Activated CD8-positive, alpha-beta T cell treated with anti-CD3 and anti-CD28 coated beads for 36 hours (primary cell): ENCODE measurements around the gene AGPAT4. TPM values are rescaled to one million over a fixed set of nuclear protein-coding genes. Genes with fewer than 3 reads are reported as not detected.
"Not testable (repeated sequence)": the region's sequence is repeated elsewhere in the genome, so short reads cannot be mapped to it uniquely, and the experiment has no call there.

Source experiments
- ATAC-seq: fragments of 200-7000 bp; cut with Tn5 transposase; one replicate; pipeline ENCODE4 v1.10.0; 2021; ENCODE audit warnings: mild to moderate bottlenecking, moderate library complexity
- CTCF ChIA-PET: fragments of 350-600 bp; sonication (Branson Sonifier 250); formaldehyde crosslinking; loops from one replicate; lab custom pipeline; 2021; ENCODE audit warnings: antibody characterized with exemption; lab: Charles Lee
- POLR2A ChIA-PET: fragments of 350-600 bp; sonication (Branson Sonifier 250); formaldehyde crosslinking; loops from one replicate; lab custom pipeline; 2021; ENCODE audit warnings: antibody characterized with exemption; lab: Charles Lee
- DNase-seq: peaks from one replicate; pipeline ENCODE4 v3.0.0-alpha.2; 2020
- H3K27ac Mint-ChIP-seq: one replicate; pipeline ENCODE4 v1.8.0; 2021; ENCODE audit warnings: mild to moderate bottlenecking, mixed read lengths
- H3K27me3 Mint-ChIP-seq: one replicate; pipeline ENCODE4 v1.8.0; 2021; ENCODE audit warnings: mixed read lengths
- H3K36me3 Mint-ChIP-seq: one replicate; pipeline ENCODE4 v1.8.0; 2021; ENCODE audit warnings: low read depth, mixed read lengths
- H3K4me1 Mint-ChIP-seq: one replicate; pipeline ENCODE4 v1.8.0; 2021; ENCODE audit warnings: low read depth, mixed read lengths
- H3K4me3 Mint-ChIP-seq: one replicate; pipeline ENCODE4 v1.8.0; 2021; ENCODE audit warnings: mild to moderate bottlenecking, moderate library complexity, mixed read lengths
- H3K9me3 Mint-ChIP-seq: one replicate; pipeline ENCODE4 v1.8.0; 2021; ENCODE audit warnings: mixed read lengths
- intact Hi-C: fragments of 100-400 bp; cut with micrococcal nuclease; formaldehyde crosslinking; loops from one replicate; pipeline ENCODE4 v1.10.0; 2022
- total RNA-seq, 2 experiments: library from RNA; stranded (reverse); gene quantifications; one replicate each; pipeline ENCODE4 v1.2.3, GENCODE V29; 2021
- TF ChIP-seq, protein P1 (sequence below): fragments of 200-600 bp; IDR thresholded peaks from one replicate; pipeline ENCODE4 v1.8.0; 2022; ENCODE audit warnings: antibody characterized with exemption, mild to moderate bottlenecking

Gene AGPAT4, protein sequence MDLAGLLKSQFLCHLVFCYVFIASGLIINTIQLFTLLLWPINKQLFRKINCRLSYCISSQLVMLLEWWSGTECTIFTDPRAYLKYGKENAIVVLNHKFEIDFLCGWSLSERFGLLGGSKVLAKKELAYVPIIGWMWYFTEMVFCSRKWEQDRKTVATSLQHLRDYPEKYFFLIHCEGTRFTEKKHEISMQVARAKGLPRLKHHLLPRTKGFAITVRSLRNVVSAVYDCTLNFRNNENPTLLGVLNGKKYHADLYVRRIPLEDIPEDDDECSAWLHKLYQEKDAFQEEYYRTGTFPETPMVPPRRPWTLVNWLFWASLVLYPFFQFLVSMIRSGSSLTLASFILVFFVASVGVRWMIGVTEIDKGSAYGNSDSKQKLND
- total RNA-seq, result 1 to 10 TPM; 3.5 to 4.7 TPM

DNA sequence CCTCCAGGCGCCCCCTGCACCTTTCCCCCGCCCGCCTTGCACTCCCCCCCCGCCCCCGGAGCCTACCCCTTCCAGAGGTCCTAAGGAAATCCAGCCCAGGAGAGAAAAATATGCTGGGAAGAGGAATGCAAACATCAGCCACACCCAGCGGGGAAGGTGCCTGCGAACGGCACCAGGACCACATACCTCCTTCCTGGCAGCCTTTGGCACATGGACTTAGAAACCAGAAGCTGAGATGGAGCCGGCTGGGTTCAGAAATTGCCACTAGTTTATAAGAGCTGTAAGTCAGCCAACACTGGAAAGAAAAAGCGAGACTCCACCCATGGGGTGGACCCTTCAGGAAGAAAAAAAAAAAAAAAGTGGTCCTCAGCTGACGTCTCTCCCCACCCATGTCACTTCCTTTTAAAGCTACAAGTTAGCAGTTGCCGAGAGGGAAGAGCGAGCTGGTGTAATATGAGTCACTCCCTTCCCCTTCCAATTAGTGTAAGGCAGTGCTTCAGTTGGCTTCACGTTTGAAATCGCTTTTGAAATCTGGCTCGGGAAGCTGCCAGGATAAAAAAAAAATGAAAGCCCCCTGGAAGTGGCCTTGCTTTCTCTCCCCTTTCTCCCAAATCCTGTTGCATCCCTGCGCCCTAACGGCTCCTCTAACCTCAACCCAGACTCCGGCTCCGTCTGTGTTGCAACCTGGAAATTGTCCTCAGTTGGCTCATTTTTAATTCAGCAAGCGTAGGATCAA lies at the start of gene AGPAT4:
Gene AGPAT4, minus strand, starts transcription at position 310 of the 736 bp plus-strand sequence. CDS start 41,848 bp downstream, outside the sequence.
- Mint-ChIP-seq H3K27me3 (peaks cover 3% of the 10 kb centered on the region), H3K36me3 (no peaks in the 10 kb centered on the region), H3K4me3 (peak within 1 kb of the TSS; percentile 82), H3K4me1 (peaks cover 19% of the 10 kb centered on the region), H3K27ac (peak within 1 kb of the TSS; percentile 90), H3K9me3 (no peaks in the 10 kb centered on the region)
- ChIA-PET CTCF (interaction anchor here (1.0 to 1.1 kb wide), 2 partner anchors 33 to 144 kb away, joined by 3 read pairs; no protein-coding TSS in a partner anchor), POLR2A (interaction anchor here (1.1 kb wide), 2 partner anchors 30 to 172 kb away, joined by 3 to 4 read pairs; no protein-coding TSS in a partner anchor)
- TF ChIP-seq, protein P1, sequence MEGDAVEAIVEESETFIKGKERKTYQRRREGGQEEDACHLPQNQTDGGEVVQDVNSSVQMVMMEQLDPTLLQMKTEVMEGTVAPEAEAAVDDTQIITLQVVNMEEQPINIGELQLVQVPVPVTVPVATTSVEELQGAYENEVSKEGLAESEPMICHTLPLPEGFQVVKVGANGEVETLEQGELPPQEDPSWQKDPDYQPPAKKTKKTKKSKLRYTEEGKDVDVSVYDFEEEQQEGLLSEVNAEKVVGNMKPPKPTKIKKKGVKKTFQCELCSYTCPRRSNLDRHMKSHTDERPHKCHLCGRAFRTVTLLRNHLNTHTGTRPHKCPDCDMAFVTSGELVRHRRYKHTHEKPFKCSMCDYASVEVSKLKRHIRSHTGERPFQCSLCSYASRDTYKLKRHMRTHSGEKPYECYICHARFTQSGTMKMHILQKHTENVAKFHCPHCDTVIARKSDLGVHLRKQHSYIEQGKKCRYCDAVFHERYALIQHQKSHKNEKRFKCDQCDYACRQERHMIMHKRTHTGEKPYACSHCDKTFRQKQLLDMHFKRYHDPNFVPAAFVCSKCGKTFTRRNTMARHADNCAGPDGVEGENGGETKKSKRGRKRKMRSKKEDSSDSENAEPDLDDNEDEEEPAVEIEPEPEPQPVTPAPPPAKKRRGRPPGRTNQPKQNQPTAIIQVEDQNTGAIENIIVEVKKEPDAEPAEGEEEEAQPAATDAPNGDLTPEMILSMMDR, result no peak
- DNase-seq (peak; percentile 74), ATAC-seq (peak; percentile 99)
- intact Hi-C loops, result no loop called here

DNA sequence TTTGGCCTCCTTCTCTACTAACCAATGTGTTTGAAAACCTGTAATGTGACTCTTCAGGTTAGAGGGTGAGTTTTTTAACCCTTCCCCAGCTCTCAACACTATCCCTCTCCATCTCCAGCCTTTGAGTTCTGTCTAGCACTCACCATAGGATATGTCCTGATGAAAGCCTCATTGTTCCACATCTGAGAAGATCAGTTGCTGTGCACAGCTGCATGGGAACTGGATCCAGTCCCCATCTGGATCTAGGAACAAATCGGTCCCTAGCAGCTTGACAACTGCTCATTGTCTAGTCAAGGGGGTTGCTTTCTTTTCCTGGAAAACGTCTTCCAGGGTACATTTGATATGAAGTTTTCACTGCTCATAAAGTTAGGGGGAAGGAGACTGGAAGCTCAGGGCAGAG lies 45.4 kb upstream of the AGPAT4 start:
- no peaks in the 10 kb centered on the region for H3K36me3 Mint-ChIP-seq
- CTCF ChIA-PET, result interaction anchor here (0.9 to 2.5 kb wide), 2 partner anchors 9 to 52 kb away, joined by 4 to 5 read pairs; no protein-coding TSS in a partner anchor

DNA sequence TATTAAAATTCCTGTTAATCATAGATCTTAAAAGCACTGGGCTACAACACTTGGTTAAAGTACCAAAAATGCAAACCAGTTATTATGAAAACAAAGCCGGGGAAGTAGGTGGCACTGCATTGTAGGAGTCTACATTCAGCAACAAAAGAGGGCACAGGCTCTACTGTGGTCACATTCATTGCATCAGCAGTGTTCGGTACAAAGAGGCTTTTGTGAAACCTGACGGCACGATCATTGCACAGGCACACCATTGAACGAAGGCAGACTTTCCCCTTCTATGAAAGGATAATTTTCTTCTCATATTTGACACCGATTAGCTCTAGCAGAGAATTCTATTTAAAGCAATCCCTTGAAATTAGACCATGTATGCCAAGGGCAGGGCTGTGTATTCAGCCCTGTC lies 44.6 kb upstream of the AGPAT4 start:
- ChIA-PET POLR2A (no interaction called here), CTCF (interaction anchor here (0.9 to 2.5 kb wide), 2 partner anchors 10 to 53 kb away, joined by 4 to 5 read pairs; no protein-coding TSS in a partner anchor)
- no peak for DNase-seq

More for the DNA sequence above, 45.4 kb upstream of the AGPAT4 start:
- DNase-seq, result no peak
- no peaks in the 10 kb centered on the region for H3K4me1 Mint-ChIP-seq
- no peak overlapping the region for H3K27ac Mint-ChIP-seq
- TF ChIP-seq, protein P1, result no peak
- H3K27me3 Mint-ChIP-seq, result peaks cover 1% of the 10 kb centered on the region
- intact Hi-C loops, result no loop called here
- no peak for ATAC-seq
- no peak overlapping the region for H3K4me3 Mint-ChIP-seq
- peaks cover 3% of the 10 kb centered on the region for H3K9me3 Mint-ChIP-seq
- POLR2A ChIA-PET, result no interaction called here

DNA sequence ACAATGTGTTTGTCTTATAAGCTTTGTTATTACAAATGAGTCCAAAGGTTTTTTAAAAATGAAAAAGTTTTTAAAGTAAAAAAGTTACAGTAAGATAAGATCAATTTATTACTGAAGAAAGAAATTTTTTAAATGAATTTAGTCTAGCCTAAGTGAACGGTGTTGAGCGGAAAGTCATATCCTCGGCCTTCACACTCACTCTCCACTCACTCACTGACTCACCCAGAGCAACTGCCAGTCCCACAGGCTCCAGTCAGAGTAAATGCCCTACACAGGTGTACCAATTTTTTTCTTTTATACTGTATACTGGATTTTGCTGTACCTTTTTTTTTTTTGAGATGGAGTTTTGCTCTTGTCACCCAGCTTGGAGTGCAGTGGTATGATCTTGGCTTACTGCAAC lies 42.7 kb upstream of the AGPAT4 start:
- H3K4me3 Mint-ChIP-seq, result no peak overlapping the region
- peaks cover 3% of the 10 kb centered on the region for H3K9me3 Mint-ChIP-seq
- ATAC-seq (no peak), DNase-seq (no peak)
- ChIA-PET POLR2A (no interaction called here), CTCF (interaction anchor here (0.6 kb wide), 1 partner anchor 386 kb away, joined by 3 read pairs; no protein-coding TSS in a partner anchor)
- no peaks in the 10 kb centered on the region for H3K4me1 Mint-ChIP-seq
- TF ChIP-seq, protein P1, result no peak
- peaks cover 1% of the 10 kb centered on the region for H3K27me3 Mint-ChIP-seq
- intact Hi-C loops, result no loop called here
- H3K36me3 Mint-ChIP-seq, result no peaks in the 10 kb centered on the region
- no peak overlapping the region for H3K27ac Mint-ChIP-seq

More for the DNA sequence above, 44.6 kb upstream of the AGPAT4 start:
- H3K4me1 Mint-ChIP-seq, result no peaks in the 10 kb centered on the region
- no peaks in the 10 kb centered on the region for H3K36me3 Mint-ChIP-seq
- no peak overlapping the region for H3K27ac Mint-ChIP-seq
- intact Hi-C loops, result no loop called here
- peaks cover 1% of the 10 kb centered on the region for H3K27me3 Mint-ChIP-seq
- peaks cover 3% of the 10 kb centered on the region for H3K9me3 Mint-ChIP-seq
- H3K4me3 Mint-ChIP-seq, result no peak overlapping the region
- ATAC-seq, result no peak
- TF ChIP-seq, protein P1, result no peak

DNA sequence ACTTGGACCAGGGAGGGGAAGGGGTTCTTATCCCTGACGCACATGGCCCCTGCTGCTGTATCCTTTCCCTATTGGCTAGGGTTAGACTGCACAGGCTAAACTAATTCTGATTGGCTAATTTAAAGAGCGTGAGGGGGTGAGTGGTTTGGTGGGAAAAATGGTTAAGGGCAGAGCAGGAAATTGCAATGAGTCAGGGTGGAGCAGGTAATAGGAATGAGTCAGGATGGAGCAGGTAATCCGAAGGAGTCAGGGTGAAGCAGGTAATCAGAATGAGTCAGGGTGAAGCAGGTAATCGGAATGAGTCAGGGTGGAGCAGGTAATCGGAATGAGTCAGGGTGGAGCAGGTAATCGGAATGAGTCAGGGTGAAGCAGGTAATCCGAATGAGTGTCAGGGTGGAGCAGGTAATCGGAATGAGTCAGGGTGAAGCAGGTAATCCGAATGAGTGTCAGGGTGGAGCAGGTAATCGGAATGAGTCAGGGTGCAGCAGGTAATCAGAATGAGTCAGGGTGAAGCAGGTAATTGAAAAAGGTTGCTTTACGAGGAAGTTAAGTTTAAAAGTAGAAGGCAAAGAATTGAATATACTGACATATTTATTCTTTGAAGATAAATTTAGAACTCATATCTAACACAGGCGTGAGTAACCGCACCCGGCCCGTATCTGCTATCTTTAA lies 41.5 kb upstream of the AGPAT4 start:
- H3K4me1 Mint-ChIP-seq, DNase-seq, H3K27ac Mint-ChIP-seq, H3K9me3 Mint-ChIP-seq, H3K27me3 Mint-ChIP-seq, intact Hi-C loops, CTCF ChIA-PET, POLR2A ChIA-PET, H3K36me3 Mint-ChIP-seq, H3K4me3 Mint-ChIP-seq, ATAC-seq: not testable (repeated sequence)

DNA sequence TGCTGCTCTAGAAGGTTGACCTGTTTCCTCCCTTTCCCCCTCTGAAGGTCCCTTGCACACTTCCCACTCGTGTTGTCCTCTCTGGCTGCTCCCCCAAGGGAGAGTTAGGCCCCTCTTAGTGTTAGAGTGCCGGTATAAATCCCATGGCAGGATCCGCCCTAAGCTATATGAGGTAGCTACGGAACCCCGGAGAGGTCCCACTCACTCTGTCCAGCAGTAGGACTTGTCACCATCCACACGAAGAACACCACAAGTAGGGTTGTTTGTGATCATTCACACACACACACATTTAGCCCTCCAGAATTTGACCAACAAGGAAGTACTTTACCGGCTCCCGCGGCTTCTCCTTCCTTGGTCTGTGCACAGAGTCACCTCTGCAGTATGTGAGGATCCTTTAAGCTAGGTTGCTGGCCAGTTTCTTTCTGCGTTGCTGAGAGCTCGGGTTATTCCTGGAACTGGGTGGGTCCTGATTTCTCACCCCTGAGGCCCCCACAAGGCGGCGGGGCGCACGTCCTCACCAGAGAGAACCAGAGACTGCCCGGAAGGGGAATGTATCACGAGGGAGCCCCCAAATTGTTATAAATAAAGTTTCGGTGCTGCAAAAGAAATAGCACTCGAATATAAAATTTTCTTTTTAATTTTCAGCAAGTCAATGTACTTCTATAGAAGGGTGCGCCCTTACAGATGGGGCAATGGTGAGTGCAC lies 40.8 kb upstream of the AGPAT4 start:
- H3K4me3 Mint-ChIP-seq, intact Hi-C loops, H3K27me3 Mint-ChIP-seq, ATAC-seq, DNase-seq, H3K27ac Mint-ChIP-seq, CTCF ChIA-PET, H3K9me3 Mint-ChIP-seq, POLR2A ChIA-PET, H3K4me1 Mint-ChIP-seq, H3K36me3 Mint-ChIP-seq: not testable (repeated sequence)
